Measurements from ENCODE around the gene FBXO7.

FBXO7 gene

DNA sequence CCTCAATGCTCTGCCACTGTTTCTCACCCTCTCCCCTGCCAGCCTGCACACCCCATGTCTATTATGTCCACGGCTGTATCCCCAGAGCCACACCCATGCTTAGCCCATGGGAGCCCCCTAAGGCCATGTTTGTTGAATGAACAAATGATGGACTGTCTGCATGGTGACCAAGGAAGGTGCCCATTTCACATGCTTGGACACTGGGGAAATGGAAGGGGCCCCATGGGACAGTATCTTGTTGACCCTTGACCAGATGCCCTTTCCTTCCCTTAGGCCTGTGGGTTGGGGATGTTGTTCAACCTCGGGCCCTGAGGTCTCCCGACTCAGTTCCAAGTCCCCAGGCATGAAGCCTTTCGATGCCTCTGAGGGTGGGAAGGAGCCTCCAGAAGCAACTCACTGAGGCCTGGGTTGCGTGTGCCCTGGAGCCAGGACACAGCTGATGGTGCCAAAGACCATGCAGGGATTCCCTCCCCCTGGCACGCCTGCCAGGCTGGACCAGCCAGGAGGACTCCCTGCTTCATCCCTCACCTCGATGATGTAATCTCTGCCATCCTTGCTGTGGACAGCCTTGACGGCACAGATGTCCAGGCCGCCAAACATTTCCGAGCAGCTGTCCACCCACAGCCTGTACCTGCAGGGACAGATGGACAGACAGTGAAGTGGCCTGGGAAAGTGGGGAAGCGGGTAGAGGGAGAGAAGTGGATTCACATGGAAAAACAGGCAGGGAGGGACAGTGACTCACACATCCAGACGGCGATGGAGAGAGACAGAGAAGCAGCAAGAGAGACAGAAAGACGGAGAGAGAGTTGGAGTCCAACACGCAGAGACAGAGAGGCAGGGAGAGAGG lies 58.9 kb downstream of the FBXO7 start:
- DNase-seq = no peak

DNA sequence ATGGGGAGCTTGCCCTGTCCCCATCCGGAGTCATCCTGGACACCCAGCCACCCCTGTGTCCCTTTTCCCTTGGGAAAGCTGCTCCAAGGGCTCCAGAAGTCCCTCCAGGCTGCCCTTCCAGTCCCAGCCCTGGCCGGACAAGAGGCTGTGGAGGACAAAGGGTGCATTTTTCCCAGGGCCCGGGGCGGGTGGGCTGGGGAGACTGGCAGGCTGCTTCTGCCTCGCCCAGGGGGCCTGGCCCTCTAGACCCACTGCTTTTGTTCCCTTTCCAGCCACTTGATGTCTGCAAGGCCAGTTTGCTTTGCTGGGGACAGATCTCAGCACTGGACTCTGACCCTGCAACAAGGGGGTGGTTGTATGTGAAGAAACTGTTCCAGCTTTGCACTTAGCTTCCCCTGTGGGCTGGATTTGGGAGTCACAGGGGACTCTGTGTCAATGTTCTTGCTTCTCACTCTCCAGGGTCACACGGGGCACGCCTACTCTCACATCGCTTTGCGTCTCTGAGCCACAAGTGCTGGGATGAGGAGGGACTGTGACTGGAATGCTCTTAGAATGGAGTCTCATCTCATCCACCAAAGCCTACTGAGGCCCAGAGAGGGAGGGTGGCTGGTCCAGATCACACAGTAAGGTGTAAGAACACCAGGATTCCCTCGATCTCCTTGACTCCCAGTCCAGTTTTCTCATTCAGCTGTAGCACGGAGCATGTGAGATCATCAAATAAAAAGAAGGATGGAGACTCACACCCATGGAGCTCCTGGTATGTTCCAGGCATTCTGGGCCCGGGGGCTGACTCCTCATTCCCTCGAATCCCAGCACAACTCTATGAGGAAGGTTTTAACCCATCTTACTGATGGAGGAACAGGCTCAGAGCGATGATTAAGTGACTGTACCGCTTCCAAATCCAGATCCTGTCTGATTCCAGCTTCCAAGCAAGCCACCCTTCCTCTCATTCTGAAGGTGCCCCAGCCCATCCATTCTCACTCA lies 59.9 kb downstream of the FBXO7 start:
- DNase-seq = no peak

- DNase-seq = no peak
These were observed 61.0 kb downstream of the FBXO7 start for GRCh38 chr22:32535531-32536190.

- DNase-seq = no peak
These were observed 61.7 kb downstream of the FBXO7 start for GRCh38 chr22:32536352-32536751.

GRCh38 chr22:32538521-32538920 lies 63.9 kb downstream of the FBXO7 start:
- no peak for DNase-seq

- DNase-seq = no peak
These were observed 65.2 kb downstream of the FBXO7 start for GRCh38 chr22:32539631-32540421.

DNA sequence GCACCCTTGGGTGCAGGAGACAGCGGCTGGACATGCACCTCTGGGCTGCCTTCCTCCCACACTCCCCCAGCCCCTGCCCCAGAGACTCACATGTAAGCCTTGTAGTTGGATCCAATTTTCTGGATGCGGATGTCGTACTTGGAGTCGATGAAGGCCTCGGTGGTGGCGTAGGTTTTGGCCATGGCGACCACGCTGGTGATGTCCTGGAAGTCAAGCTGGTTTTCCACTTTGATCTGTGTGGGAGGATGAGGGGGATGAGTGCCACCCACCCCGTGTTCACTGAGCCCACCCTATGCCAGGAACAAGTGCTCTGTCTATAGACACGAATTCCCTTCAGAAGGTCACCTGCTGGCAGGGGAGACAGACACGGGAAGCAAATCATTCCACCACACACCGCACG lies 66.9 kb downstream of the FBXO7 start:
- DNase-seq = no peak

GRCh38 chr22:32542066-32542676 lies 67.6 kb downstream of the FBXO7 start:
- no peak for DNase-seq

DNA sequence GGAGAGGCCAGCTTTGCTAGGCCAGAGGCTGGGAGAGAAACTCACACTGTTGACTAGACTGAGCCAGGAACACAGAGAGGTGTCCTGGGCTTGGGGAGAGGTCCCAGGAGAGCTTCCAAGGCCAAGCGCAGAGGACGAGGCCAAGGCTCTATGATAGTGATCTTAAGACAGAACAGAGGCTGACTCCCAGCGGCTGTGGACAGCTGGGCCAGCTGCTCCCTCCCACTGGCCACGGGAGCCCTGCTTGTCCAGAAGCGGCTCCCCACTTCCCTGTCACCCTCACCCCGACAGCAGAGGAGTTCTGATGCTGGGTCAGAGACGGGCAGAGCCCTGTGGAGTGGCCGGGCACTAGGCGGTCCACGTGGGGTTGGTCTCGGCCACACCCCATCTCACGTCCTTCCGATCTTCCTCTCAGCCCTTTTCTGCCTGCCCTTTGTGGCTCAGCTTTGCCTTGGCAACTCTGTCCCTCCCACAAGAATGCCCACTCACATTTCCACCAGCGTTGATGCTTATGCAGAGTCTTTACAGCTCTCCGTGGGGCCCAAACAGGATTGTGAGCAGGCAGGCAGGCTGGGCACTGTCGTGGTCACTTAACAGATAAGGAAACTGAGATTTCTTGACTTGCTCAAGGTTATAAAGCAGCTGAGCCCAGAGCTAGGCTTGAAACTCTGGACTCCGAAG lies 68.2 kb downstream of the FBXO7 start:
- no peak for DNase-seq

DNA sequence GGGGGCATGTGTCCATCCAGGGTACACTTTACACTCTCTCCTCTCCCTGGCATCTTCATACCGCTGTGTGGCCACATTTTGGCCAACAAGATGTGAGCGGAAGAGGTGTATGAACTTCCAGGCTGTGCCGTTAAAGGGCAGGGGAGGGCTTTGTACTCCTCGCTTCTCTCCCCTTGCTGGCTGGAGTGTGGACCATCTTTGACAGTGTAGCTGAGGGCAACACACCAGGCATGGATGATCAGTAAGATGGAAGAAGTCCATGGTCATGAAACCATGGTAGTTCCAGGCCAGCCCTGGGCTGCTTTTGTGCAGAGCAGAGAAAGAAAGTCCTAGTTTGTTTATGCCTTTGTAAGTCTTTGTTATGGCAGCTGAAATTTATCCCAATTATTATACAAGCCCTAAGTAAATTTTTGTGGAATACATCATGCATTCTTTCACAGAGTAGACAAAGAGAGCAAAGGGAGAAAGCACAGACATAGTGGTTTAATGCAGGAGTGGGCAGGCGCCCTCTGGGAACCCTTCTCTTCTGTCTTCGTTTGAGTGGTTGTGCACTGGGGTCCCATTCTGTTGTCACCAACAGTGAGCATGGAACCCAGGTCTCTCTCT lies 70.4 kb downstream of the FBXO7 start:
- no peak for DNase-seq

GRCh38 chr22:32545801-32546200 lies 71.2 kb downstream of the FBXO7 start:
- DNase-seq = no peak

DNA sequence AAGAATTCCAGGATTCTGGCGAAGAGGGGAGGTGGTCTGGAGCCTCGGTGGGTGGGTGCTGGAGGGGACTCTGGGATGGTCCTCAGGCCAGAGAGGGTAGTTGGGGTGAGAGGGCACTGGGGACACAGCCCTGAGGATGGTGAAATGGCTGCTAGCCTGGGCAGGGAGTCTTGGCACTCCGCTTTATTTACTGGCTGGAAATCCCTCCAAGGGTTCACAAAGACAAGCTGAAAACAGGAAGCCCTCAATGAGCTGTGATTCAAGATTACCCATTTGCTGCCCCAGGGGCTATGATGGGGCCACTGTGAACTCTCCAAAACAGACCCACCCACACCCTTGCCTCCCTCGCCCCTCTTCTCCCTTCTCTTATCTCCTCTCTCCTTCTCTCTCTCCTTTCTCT lies 71.9 kb downstream of the FBXO7 start:
- DNase-seq = no peak

DNA sequence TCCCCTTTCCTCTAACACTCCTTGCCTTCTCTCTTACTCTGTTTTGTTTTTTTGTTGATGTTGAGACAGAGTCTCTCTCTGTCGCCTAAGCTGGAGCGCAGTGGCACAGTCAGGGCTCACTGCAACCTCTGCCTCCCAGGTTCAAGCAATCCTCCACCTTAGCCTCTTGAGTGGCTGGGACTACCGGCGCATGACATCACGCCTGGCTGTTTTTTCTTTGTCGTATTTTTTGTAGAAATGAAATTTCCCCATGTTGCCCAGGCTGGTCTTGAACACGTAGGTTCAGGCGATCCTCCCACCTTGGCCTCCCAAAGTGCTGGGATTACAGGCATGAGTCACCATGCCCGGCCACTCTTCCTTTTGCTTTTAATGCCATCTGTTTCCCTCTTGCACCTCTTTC lies 72.3 kb downstream of the FBXO7 start:
- DNase-seq = no peak

DNA sequence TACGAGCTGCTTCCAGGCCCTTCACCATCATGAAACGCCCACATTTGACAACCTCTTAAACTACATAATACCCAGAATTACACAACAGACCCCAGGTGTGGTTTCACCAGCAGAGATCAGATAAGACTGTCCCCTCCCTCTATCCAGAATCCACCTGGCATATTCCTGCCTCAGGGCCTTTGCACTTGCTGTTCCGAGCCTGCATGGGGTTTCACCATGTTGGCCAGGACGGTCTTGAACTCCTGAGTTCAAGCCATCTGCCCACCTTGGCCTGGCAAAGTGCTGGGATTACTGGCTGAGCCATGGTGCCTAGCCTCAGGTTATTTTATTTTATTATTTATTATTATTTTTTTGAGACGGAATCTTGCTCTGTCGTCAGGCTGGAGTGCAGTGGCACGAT lies 73.4 kb downstream of the FBXO7 start:
- DNase-seq = no peak
